ENCODE measurements around the gene PCDH7. TPM values are rescaled to one million over a fixed set of nuclear protein-coding genes. Genes with fewer than 3 reads are reported as not detected.

The PCDH7 gene
- polyA plus RNA-seq, 1 donor from 2014 or later = 12.6 TPM

DNA sequence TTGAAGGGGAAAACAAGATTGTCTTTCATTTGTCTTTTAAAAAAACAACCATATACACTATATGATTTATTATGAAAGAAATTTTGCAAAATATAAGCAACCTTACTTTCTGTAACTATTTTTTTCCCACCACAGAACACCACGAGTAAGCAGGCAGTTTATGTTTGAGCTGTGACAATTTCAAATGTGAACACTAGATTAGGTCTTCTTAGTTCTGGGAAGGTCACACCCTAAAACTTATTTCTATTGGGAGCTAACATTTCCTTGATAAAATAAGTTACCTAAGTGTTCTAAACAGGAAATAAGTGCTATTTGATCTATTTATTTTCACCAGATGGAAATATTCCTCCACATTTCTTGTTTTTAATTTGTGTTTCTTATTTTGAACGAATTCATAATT, 50.6 kb downstream of the PCDH7 start:
- H2AFZ ChIP-seq (ENCODE audit: low read depth, low read length) = no peak overlapping the region
- no peaks in the 10 kb centered on the region for H3K9me2 ChIP-seq (ENCODE audit: insufficient read depth, low read length)
- H3K9me3 ChIP-seq (ENCODE audit: low read length) = no peaks in the 10 kb centered on the region
- H3F3A ChIP-seq (ENCODE audit: insufficient read depth, low read length, poor library complexity, severe bottlenecking) = no peaks in the 10 kb centered on the region
- H3K27me3 ChIP-seq (ENCODE audit: insufficient read depth, low read depth, low read length) = no peaks in the 10 kb centered on the region
- H4K20me1 ChIP-seq (ENCODE audit: insufficient read depth) = no peaks in the 10 kb centered on the region
- no peak overlapping the region for H3K4me2 ChIP-seq (ENCODE audit: low read length)
- H3K9ac ChIP-seq (ENCODE audit: low read length) = no peak overlapping the region
- no peaks in the 10 kb centered on the region for H3K36me3 ChIP-seq (ENCODE audit: insufficient read depth, low read length)
- no peak for TF ChIP-seq MXI1 (conservative IDR thresholded peaks at IDR 0.05; ENCODE audit: poor library complexity, severe bottlenecking)
- no peak for TF ChIP-seq POLR2AphosphoS5 (IDR thresholded peaks at IDR 0.05)
- TF ChIP-seq EP300 (conservative IDR thresholded peaks at IDR 0.05; ENCODE audit: poor library complexity, severe bottlenecking) = no peak
- TF ChIP-seq, protein P1, sequence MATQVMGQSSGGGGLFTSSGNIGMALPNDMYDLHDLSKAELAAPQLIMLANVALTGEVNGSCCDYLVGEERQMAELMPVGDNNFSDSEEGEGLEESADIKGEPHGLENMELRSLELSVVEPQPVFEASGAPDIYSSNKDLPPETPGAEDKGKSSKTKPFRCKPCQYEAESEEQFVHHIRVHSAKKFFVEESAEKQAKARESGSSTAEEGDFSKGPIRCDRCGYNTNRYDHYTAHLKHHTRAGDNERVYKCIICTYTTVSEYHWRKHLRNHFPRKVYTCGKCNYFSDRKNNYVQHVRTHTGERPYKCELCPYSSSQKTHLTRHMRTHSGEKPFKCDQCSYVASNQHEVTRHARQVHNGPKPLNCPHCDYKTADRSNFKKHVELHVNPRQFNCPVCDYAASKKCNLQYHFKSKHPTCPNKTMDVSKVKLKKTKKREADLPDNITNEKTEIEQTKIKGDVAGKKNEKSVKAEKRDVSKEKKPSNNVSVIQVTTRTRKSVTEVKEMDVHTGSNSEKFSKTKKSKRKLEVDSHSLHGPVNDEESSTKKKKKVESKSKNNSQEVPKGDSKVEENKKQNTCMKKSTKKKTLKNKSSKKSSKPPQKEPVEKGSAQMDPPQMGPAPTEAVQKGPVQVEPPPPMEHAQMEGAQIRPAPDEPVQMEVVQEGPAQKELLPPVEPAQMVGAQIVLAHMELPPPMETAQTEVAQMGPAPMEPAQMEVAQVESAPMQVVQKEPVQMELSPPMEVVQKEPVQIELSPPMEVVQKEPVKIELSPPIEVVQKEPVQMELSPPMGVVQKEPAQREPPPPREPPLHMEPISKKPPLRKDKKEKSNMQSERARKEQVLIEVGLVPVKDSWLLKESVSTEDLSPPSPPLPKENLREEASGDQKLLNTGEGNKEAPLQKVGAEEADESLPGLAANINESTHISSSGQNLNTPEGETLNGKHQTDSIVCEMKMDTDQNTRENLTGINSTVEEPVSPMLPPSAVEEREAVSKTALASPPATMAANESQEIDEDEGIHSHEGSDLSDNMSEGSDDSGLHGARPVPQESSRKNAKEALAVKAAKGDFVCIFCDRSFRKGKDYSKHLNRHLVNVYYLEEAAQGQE (IDR thresholded peaks at IDR 0.05; ENCODE audit: borderline replicate concordance) = no peak
- TF ChIP-seq, protein P2, sequence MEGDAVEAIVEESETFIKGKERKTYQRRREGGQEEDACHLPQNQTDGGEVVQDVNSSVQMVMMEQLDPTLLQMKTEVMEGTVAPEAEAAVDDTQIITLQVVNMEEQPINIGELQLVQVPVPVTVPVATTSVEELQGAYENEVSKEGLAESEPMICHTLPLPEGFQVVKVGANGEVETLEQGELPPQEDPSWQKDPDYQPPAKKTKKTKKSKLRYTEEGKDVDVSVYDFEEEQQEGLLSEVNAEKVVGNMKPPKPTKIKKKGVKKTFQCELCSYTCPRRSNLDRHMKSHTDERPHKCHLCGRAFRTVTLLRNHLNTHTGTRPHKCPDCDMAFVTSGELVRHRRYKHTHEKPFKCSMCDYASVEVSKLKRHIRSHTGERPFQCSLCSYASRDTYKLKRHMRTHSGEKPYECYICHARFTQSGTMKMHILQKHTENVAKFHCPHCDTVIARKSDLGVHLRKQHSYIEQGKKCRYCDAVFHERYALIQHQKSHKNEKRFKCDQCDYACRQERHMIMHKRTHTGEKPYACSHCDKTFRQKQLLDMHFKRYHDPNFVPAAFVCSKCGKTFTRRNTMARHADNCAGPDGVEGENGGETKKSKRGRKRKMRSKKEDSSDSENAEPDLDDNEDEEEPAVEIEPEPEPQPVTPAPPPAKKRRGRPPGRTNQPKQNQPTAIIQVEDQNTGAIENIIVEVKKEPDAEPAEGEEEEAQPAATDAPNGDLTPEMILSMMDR (IDR thresholded peaks at IDR 0.05; ENCODE audit: poor library complexity, severe bottlenecking) = no peak
- TF ChIP-seq TAF1 (IDR thresholded peaks at IDR 0.05; ENCODE audit: low read depth) = no peak
- TF ChIP-seq EZH2 (IDR thresholded peaks at IDR 0.05; ENCODE audit: borderline replicate concordance, insufficient read depth, low read length, poor library complexity, severe bottlenecking) = no peak
- TF ChIP-seq RAD21 (conservative IDR thresholded peaks at IDR 0.05) = no peak
- no peak for TF ChIP-seq SMC3 (conservative IDR thresholded peaks at IDR 0.05; ENCODE audit: poor library complexity)
- no peaks in the 10 kb centered on the region for H3K79me2 ChIP-seq (replicated peaks; ENCODE audit: insufficient read depth, low read length)
- H3K27ac ChIP-seq (ENCODE audit: low read length) = no peak overlapping the region
- H3K4me3 ChIP-seq (ENCODE audit: low read length) = no peak overlapping the region

DNA sequence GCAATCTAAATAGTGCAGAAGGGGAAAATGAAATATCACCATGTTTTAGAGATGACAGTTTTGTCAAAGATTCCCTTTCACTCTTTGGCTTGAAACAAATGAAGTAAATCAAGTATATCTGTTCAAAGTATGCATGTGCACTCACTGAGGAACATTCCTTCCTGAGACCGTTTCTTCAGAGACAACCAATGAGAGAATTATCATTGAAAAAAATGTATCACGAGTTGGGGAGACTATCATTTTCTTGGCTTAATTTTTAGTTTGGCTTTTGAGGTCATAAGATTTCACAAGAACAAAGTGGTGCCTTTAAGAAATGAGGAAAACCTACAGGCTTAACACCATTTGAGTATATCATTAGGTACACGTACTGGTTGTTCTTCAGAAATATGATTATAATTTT, 56.3 kb downstream of the PCDH7 start:
- Histone ChIP-seq H3K79me2 (replicated peaks; ENCODE audit: insufficient read depth, low read length) (no peaks in the 10 kb centered on the region), H3K9me2 (ENCODE audit: insufficient read depth, low read length) (no peaks in the 10 kb centered on the region), H3K4me2 (ENCODE audit: low read length) (no peak overlapping the region), H3K27me3 (ENCODE audit: insufficient read depth, low read depth, low read length) (no peaks in the 10 kb centered on the region), H3K36me3 (ENCODE audit: insufficient read depth, low read length) (no peaks in the 10 kb centered on the region), H3F3A (ENCODE audit: insufficient read depth, low read length, poor library complexity, severe bottlenecking) (no peaks in the 10 kb centered on the region), H2AFZ (ENCODE audit: low read depth, low read length) (no peak overlapping the region), H3K27ac (ENCODE audit: low read length) (no peak overlapping the region), H4K20me1 (ENCODE audit: insufficient read depth) (no peaks in the 10 kb centered on the region), H3K9ac (ENCODE audit: low read length) (no peak overlapping the region), H3K9me3 (ENCODE audit: low read length) (no peaks in the 10 kb centered on the region), H3K4me3 (ENCODE audit: low read length) (no peak overlapping the region)
- TF ChIP-seq EZH2 (IDR thresholded peaks at IDR 0.05; ENCODE audit: borderline replicate concordance, insufficient read depth, low read length, poor library complexity, severe bottlenecking) = no peak
- no peak for TF ChIP-seq EP300 (conservative IDR thresholded peaks at IDR 0.05; ENCODE audit: poor library complexity, severe bottlenecking)
- TF ChIP-seq RAD21 (conservative IDR thresholded peaks at IDR 0.05) = no peak
- no peak for TF ChIP-seq MXI1 (conservative IDR thresholded peaks at IDR 0.05; ENCODE audit: poor library complexity, severe bottlenecking)
- no peak for TF ChIP-seq POLR2AphosphoS5 (IDR thresholded peaks at IDR 0.05)
- TF ChIP-seq SMC3 (conservative IDR thresholded peaks at IDR 0.05; ENCODE audit: poor library complexity) = no peak
- TF ChIP-seq, protein P2 (IDR thresholded peaks at IDR 0.05; ENCODE audit: poor library complexity, severe bottlenecking) = no peak
- TF ChIP-seq, protein P1 (IDR thresholded peaks at IDR 0.05; ENCODE audit: borderline replicate concordance) = no peak
- TF ChIP-seq TAF1 (IDR thresholded peaks at IDR 0.05; ENCODE audit: low read depth) = no peak
